KOPT-K1 (cell line): Measurements from ENCODE around the gene CRADD.
"Not testable (repeated sequence)": the region's sequence is repeated elsewhere in the genome, so short reads cannot be mapped to it uniquely, and the experiment has no call there.

Experiments
- H3K27ac ChIP-seq: fragments of 200-600 bp; sonication (generic); 2 replicates; pipeline ENCODE4 v1.5.1; 2016; ENCODE audit warnings: antibody characterized with exemption, mild to moderate bottlenecking, low read depth, low read length; ENCODE audit not compliant: poor library complexity, severe bottlenecking
- H3K36me3 ChIP-seq: fragments of 200-600 bp; sonication (generic); 2 replicates; pipeline ENCODE4 v1.5.1; 2017; ENCODE audit warnings: antibody characterized with exemption, mild to moderate bottlenecking, low read length, moderate library complexity; ENCODE audit not compliant: insufficient read depth
- H3K9me3 ChIP-seq: fragments of 200-600 bp; sonication (generic); 2 replicates; pipeline ENCODE4 v1.5.1; 2017; ENCODE audit warnings: antibody characterized with exemption, low read length, mild to moderate bottlenecking; ENCODE audit not compliant: insufficient read depth, poor library complexity, severe bottlenecking

Gene CRADD

GRCh38 chr12:93708952-93709351, 31.8 kb downstream of the CRADD start:
- no peak overlapping the region for H3K27ac ChIP-seq
- peaks cover 12% of the 10 kb centered on the region for H3K9me3 ChIP-seq
- no peaks in the 10 kb centered on the region for H3K36me3 ChIP-seq

DNA sequence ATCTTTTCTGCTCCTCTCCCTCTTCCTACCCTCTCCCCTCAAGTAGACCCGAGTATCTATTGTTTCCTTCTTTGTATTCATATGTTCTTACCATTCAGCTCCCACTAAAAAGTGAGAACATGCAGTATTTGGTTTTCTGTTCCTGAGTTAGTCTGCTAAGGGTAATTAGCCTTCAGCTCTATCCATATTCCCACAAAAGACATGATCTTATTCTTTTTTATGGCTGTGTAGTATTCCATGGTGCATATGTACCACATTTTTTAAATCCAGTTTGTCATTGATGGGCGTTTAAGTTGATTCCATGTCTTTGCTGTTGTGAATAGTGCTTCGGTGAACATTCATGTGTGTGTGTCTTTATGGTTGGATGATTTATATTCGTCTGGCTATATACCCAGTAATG, 32.2 kb downstream of the CRADD start:
- Histone ChIP-seq H3K36me3 (no peaks in the 10 kb centered on the region), H3K27ac (no peak overlapping the region), H3K9me3 (peaks cover 12% of the 10 kb centered on the region)

DNA sequence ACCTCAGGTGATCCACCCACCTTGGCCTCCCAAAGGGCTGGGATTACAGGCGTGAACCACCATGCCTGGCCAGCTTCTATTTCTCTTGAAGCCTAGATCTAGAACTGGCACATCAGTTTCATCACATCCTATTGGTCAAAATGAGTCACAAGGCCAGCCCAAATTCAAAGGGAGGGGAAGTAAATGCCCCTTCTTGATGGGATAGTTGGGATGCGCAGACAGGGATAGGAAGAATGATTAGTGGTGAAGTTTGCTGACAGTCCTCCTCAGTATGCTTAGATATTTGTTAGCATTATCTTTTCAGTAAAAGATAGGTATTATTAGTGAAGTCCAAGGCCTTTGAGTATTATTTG, 33.4 kb downstream of the CRADD start:
- H3K9me3 ChIP-seq, result peaks cover 12% of the 10 kb centered on the region
- no peak overlapping the region for H3K27ac ChIP-seq
- no peaks in the 10 kb centered on the region for H3K36me3 ChIP-seq

- H3K36me3 ChIP-seq, H3K27ac ChIP-seq: not testable (repeated sequence)
- peaks cover 12% of the 10 kb centered on the region for H3K9me3 ChIP-seq
Observed at GRCh38 chr12:93711502-93711901, 34.3 kb downstream of the CRADD start.

- no peak overlapping the region for H3K27ac ChIP-seq
- H3K36me3 ChIP-seq, result no peaks in the 10 kb centered on the region
- peaks cover 12% of the 10 kb centered on the region for H3K9me3 ChIP-seq
Observed at GRCh38 chr12:93712200-93712599, 35.0 kb downstream of the CRADD start.

- H3K27ac ChIP-seq, result no peak overlapping the region
- H3K36me3 ChIP-seq, result no peaks in the 10 kb centered on the region
- peaks cover 12% of the 10 kb centered on the region for H3K9me3 ChIP-seq
Observed at GRCh38 chr12:93713060-93713459, 35.9 kb downstream of the CRADD start.

GRCh38 chr12:93713800-93714199, 36.6 kb downstream of the CRADD start:
- no peak overlapping the region for H3K27ac ChIP-seq
- no peaks in the 10 kb centered on the region for H3K36me3 ChIP-seq
- H3K9me3 ChIP-seq, result peaks cover 12% of the 10 kb centered on the region

- Histone ChIP-seq H3K36me3 (no peaks in the 10 kb centered on the region), H3K27ac (no peak overlapping the region), H3K9me3 (peaks cover 9% of the 10 kb centered on the region)
Observed at GRCh38 chr12:93714382-93714781, 37.2 kb downstream of the CRADD start.

DNA sequence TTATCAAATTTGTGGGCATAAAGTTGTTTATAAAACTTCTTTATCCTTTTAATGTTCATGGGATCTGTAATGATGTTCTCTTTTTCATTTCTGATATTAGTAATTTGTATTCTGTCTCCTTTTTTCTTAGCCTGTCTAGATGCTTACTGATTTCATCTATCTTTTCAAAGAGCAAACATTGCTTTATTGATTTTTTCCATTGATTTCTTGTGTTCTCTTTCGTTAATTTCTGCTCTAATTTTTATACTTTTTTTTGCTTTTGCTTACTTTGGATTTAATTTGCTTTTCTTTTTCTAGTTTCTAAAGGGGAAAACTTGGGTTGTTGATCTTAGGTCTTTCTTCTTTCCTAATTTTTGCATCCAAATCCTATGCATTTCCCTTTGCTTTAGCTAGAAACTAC, 42.5 kb downstream of the CRADD start:
- no peaks in the 10 kb centered on the region for H3K36me3 ChIP-seq
- no peak overlapping the region for H3K27ac ChIP-seq
- H3K9me3 ChIP-seq, result peaks cover 11% of the 10 kb centered on the region

GRCh38 chr12:93720559-93720958, 43.4 kb downstream of the CRADD start:
- H3K27ac ChIP-seq, result no peak overlapping the region
- peaks cover 11% of the 10 kb centered on the region for H3K9me3 ChIP-seq
- no peaks in the 10 kb centered on the region for H3K36me3 ChIP-seq

DNA sequence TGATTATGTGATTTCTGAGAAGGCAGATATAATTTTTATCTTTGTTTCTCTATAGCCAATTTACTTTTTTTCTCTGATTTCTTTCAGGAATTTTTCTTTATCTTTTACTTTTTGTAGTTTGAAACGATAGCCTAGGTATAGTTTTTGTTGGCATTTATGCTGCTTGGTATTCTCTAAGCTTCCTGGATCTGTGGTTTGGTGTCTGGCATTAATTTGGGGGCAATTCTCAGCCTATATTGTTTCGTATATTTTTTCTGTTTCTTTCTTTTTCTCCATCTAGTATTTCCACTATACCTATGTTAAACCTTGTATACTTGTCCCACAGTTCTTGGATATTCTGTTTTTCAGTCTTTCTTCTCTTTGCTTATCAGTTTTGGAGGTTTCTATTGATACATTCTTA, 45.0 kb downstream of the CRADD start:
- Histone ChIP-seq H3K27ac (no peak overlapping the region), H3K9me3 (peaks cover 11% of the 10 kb centered on the region), H3K36me3 (no peaks in the 10 kb centered on the region)

DNA sequence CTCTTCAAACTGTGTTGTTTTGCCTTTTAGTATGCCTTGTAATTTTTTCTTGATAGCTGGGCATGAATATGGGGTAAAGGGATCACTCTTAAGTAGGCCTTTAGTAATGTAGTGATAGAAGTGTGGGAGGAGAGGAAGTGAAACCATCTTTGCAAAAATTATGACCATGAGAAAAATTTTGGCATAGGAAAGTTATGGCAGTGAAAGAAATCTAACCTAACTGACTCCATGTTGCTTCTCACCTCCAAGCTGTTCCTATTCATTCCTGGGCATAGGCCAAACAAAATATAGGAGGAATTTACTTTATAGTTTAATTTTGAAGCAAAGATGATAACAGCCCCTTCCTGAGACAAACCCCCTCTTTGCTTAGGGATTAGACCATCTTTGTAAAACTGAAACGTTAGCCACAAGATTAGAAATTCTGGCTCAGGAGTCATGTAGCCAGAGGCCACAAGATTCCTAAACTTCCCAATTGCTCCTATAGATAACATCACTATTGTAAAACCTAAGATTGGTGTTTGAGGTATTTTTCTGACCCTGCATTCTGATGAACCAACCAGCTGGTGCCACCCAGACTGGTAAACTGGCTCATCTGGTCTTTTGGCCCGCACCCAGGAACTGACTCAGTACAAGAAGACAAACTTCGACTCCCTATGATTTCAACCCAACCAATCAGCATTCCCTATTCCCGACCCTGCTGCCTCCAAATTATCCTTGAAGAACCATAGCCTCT, 45.8 kb downstream of the CRADD start:
- no peak overlapping the region for H3K27ac ChIP-seq
- no peaks in the 10 kb centered on the region for H3K36me3 ChIP-seq
- peaks cover 11% of the 10 kb centered on the region for H3K9me3 ChIP-seq

DNA sequence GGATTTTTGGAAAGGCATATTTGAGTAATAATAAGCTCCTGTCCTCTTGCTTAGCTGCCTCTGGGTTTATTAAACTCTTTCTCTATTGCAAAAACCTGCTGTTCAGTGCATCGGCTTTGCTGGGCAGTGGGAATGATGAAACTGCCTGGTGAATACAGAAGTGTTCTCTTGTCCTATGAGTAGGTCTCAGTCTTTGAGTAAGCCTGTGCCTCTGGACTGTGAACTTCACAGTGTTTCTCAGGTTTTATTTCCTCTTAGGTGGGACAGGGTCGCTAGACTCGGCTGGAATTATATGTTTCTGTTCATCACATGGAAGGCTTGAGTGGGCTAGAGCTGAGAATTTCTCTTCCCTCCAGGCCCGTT, 46.4 kb downstream of the CRADD start:
- H3K36me3 ChIP-seq, result no peaks in the 10 kb centered on the region
- H3K27ac ChIP-seq, result no peak overlapping the region
- H3K9me3 ChIP-seq, result peaks cover 11% of the 10 kb centered on the region

DNA sequence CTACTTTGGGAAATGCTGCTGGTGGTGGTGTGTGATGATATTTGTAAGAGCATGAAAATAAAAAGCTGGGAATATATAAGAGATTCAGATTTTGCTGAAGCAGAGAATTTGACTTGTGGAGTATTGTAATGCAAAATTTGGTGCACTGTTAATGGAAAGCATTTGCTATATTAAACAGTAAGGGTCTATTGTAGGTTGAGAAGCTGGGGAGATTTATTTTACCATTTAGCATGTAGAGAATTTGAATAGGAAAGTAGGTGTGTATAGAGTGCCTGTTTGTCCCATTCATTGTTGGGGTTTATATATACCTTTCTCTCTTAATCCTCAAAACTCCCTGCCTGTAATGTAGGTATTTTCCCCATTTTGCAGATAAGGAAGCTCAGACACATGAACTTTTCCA, 48.4 kb downstream of the CRADD start:
- Histone ChIP-seq H3K27ac (no peak overlapping the region), H3K9me3 (peaks cover 11% of the 10 kb centered on the region), H3K36me3 (no peaks in the 10 kb centered on the region)

GRCh38 chr12:93727195-93727811, 50.1 kb downstream of the CRADD start:
- peaks cover 9% of the 10 kb centered on the region for H3K9me3 ChIP-seq
- H3K36me3 ChIP-seq, result no peaks in the 10 kb centered on the region
- no peak overlapping the region for H3K27ac ChIP-seq

GRCh38 chr12:93727911-93728310, 50.7 kb downstream of the CRADD start:
- Histone ChIP-seq H3K36me3 (no peaks in the 10 kb centered on the region), H3K27ac (no peak overlapping the region), H3K9me3 (peaks cover 3% of the 10 kb centered on the region)
